Endothelial cell of umbilical vein (primary cell): ENCODE measurements around the gene ROCK2. TPM values are rescaled to one million over a fixed set of nuclear protein-coding genes. Genes with fewer than 3 reads are reported as not detected.

Experiments used
- BruUV-seq: library from RNA; stranded (reverse); fragments of 400-500 nt; replicated peaks from 2 replicates; lab custom pipeline; 2021; lab: Mats Ljungman, UMichigan
- CTCF ChIA-PET: fragments of 300-600, 350-600 bp; sonication (Branson Sonifier 250); formaldehyde crosslinking; loops from one replicate; lab custom pipeline; 2021; ENCODE audit warnings: antibody characterized with exemption, inconsistent platforms; lab: Charles Lee
- POLR2A ChIA-PET: fragments of 300-600, 350-600 bp; sonication (Branson Sonifier 250); formaldehyde crosslinking; loops from one replicate; lab custom pipeline; 2021; ENCODE audit warnings: antibody characterized with exemption, inconsistent platforms; lab: Charles Lee
- DNase-seq: peaks from one replicate; pipeline ENCODE4 v3.0.0-alpha.2; 2011; ENCODE audit warnings: low read depth, low spot score
- FAIRE-seq: peaks from 2 replicates; lab custom pipeline; 2011; peaks lifted over from hg19 to GRCh38; lab: Jason Lieb, UNC
- H2AFZ ChIP-seq: 2 replicates; pipeline ENCODE4 v1.6.0; 2012; ENCODE audit warnings: low read depth, low read length, control low read depth, inconsistent platforms
- H3K27ac ChIP-seq: 2 replicates; pipeline ENCODE4 v1.5.1; 2011; ENCODE audit warnings: low read depth, mild to moderate bottlenecking, control low read depth, low read length, moderate library complexity; ENCODE audit not compliant: insufficient read depth
- H3K27me3 ChIP-seq, 2 experiments: 2 replicates each; pipeline versions ENCODE4 v1.6.0 to v1.6.1; 2011; ENCODE audit warnings: low read length in 2 of 2, mixed read lengths in 1 of 2; ENCODE audit not compliant: control insufficient read depth in 2 of 2, insufficient read depth in 2 of 2
- H3K36me3 ChIP-seq, 2 experiments: 2 replicates in 1 of 2; 3 replicates in 1 of 2; pipeline ENCODE4 v1.5.1; 2011; ENCODE audit warnings: low read length in 2 of 2, mild to moderate bottlenecking in 1 of 2, moderate library complexity in 1 of 2; ENCODE audit not compliant: control insufficient read depth in 2 of 2, insufficient read depth in 2 of 2; ENCODE audit errors: extremely low read depth in 1 of 2
- H3K4me1 ChIP-seq: 3 replicates; pipeline ENCODE4 v1.5.1; 2011; ENCODE audit warnings: mild to moderate bottlenecking, low read length; ENCODE audit not compliant: control insufficient read depth, insufficient read depth; ENCODE audit errors: extremely low read depth
- H3K4me2 ChIP-seq: 2 replicates; pipeline ENCODE4 v1.6.1; 2011; ENCODE audit warnings: low read length, control low read depth, mixed read lengths; ENCODE audit not compliant: insufficient read depth
- H3K4me3 ChIP-seq, 3 experiments: fragments of 200-600 bp in 1 of 3; sonication (generic), shearing (Covaris generic) in 1 of 3; replicated peaks in 1 of 3; 2 replicates each; pipeline ENCODE4 v1.5.1; 2011 to 2016; ENCODE audit warnings: control low read depth in 3 of 3, low read length in 3 of 3, mild to moderate bottlenecking in 2 of 3, inconsistent platforms in 1 of 3, low read depth in 1 of 3, moderate library complexity in 1 of 3; ENCODE audit not compliant: insufficient read depth in 1 of 3
- H3K79me2 ChIP-seq: 2 replicates; pipeline ENCODE4 v1.6.0; 2012; ENCODE audit warnings: low read length, inconsistent platforms; ENCODE audit not compliant: control insufficient read depth, insufficient read depth
- H3K9ac ChIP-seq: replicated peaks from 2 replicates; pipeline ENCODE3; 2011; ENCODE audit warnings: low read length, control low read depth; ENCODE audit not compliant: insufficient read depth; ENCODE audit errors: extremely low read depth
- H3K9me1 ChIP-seq: replicated peaks from 3 replicates; pipeline ENCODE4 v1.6.0; 2011; ENCODE audit warnings: mild to moderate bottlenecking, low read length; ENCODE audit not compliant: control insufficient read depth, insufficient read depth; ENCODE audit errors: extremely low read depth
- H3K9me3 ChIP-seq: replicated peaks from 2 replicates; pipeline ENCODE4 v1.5.1; 2012; ENCODE audit warnings: low read length, inconsistent platforms; ENCODE audit not compliant: control insufficient read depth, insufficient read depth
- H4K20me1 ChIP-seq: replicated peaks from 2 replicates; pipeline ENCODE3; 2011; ENCODE audit warnings: mild to moderate bottlenecking, low read length; ENCODE audit not compliant: control insufficient read depth, insufficient read depth; ENCODE audit errors: extremely low read depth
- CTCF ChIP-seq, 2 donors: IDR thresholded peaks; 1 replicate in 1 of 2; 2 replicates in 1 of 2; pipeline ENCODE4 v1.5.1; 2011; ENCODE audit warnings: low read length in 2 of 2, mild to moderate bottlenecking in 2 of 2, moderate library complexity in 2 of 2, control low read depth in 1 of 2, inconsistent platforms in 1 of 2, low read depth in 1 of 2; ENCODE audit not compliant: insufficient read depth in 1 of 2; ENCODE audit errors: extremely low read depth in 1 of 2
- EZH2 ChIP-seq: IDR thresholded peaks from 2 replicates; pipeline ENCODE4 v1.6.1; 2012; ENCODE audit warnings: borderline replicate concordance, low read depth, mild to moderate bottlenecking, moderate library complexity, low read length, inconsistent platforms; ENCODE audit not compliant: severe bottlenecking
- FOS ChIP-seq: IDR thresholded peaks from 2 replicates; pipeline ENCODE4 v1.6.1; 2011; ENCODE audit warnings: mild to moderate bottlenecking, low read length, moderate library complexity, borderline replicate concordance; ENCODE audit not compliant: insufficient read depth
- GATA2 ChIP-seq: IDR thresholded peaks from 2 replicates; pipeline ENCODE4 v1.7.0; 2011; ENCODE audit warnings: low read depth, mild to moderate bottlenecking, moderate library complexity, mixed read lengths, low read length; ENCODE audit not compliant: insufficient read length, insufficient read depth
- JUN ChIP-seq: IDR thresholded peaks from 2 replicates; pipeline ENCODE4 v1.6.1; 2011; ENCODE audit warnings: borderline replicate concordance, low read depth; ENCODE audit not compliant: insufficient read length, insufficient read depth
- MYC ChIP-seq: IDR thresholded peaks from one replicate; pipeline ENCODE4 v1.6.1; 2011; ENCODE audit warnings: mild to moderate bottlenecking, low read depth, low read length
- POLR2A ChIP-seq: IDR thresholded peaks from 2 replicates; pipeline ENCODE4 v1.6.1; 2012; ENCODE audit warnings: low read depth, mild to moderate bottlenecking, control low read depth, low read length
- POLR2AphosphoS5 ChIP-seq: IDR thresholded peaks from 2 replicates; pipeline ENCODE4 v1.6.1; 2012; ENCODE audit warnings: low read depth, mild to moderate bottlenecking, control low read depth, low read length, moderate library complexity; ENCODE audit not compliant: insufficient read depth
- dilution Hi-C: fragments of 300-500 bp; cut with MboI; formaldehyde crosslinking; loops from one replicate; pipeline ENCODE4 v1.15.0; 2019; ENCODE audit warnings: low sequenced_read_pairs; ENCODE audit not compliant: extremely low pct_ligation_motif_present
- intact Hi-C: fragments of 100-400 bp; cut with micrococcal nuclease; formaldehyde crosslinking; loops from one replicate; pipeline ENCODE4 v1.10.0; 2022
- polyA plus RNA-seq, 4 experiments: library from polyadenylated mRNA; depleted of rRNA in 3 of 4; stranded (reverse) in 3 of 4; unstranded in 1 of 4; fragments of >200 nt; gene quantifications; 2 replicates each; pipeline versions ENCODE4 v1.2.1 to v1.2.3, GENCODE V29; 2011 to 2012; ENCODE audit warnings: missing spikeins in 1 of 4
- total RNA-seq: library from RNA; stranded (reverse); gene quantifications from 2 replicates; pipeline ENCODE4 v1.2.3, GENCODE V29; 2021
- TF ChIP-seq, protein P1 (sequence below): IDR thresholded peaks from 2 replicates; pipeline ENCODE4 v1.6.1; 2011; ENCODE audit not compliant: insufficient read depth, insufficient read length

ROCK2 gene
- total and polyA plus RNA-seq, 2 donors (not counting 3 experiments of a cell fraction or from before 2014, with no cell fraction given) = 5.2 to 56.5 TPM

DNA sequence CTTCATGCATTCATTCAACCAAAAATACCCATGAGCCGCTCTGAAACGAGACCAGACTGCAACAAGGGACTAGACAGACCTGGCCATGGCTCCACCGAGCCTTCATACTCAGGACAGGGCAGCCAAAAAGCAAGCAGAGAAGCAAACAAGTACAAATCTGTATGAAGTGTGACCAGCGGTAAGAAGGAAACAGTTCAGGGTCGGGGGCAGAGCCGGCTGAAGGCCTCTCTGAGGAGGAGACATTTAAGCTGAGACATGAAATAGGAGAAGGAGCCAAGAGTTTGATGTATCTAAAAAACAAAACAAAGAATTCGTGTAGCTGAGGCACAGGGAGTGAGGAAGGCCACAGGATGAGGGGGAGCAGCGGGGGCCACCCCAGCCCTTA is 210.5 kb downstream of the ROCK2 start:
- TF ChIP-seq POLR2A = no peak
- TF ChIP-seq, protein P1, sequence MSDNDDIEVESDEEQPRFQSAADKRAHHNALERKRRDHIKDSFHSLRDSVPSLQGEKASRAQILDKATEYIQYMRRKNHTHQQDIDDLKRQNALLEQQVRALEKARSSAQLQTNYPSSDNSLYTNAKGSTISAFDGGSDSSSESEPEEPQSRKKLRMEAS = no peak
- TF ChIP-seq FOS = no peak
- TF ChIP-seq EZH2 = no peak
- no peak for TF ChIP-seq CTCF (IDR thresholded peaks at IDR 0.05; ENCODE audit: extremely low read depth in 1 of 2, insufficient read depth in 1 of 2, low read depth in 1 of 2, low read length in 2 of 2)
- TF ChIP-seq MYC = no peak
- no peak for TF ChIP-seq POLR2AphosphoS5
- no peak for TF ChIP-seq GATA2
- no peak for TF ChIP-seq JUN
- intact Hi-C loops = loop anchor here (2.0 to 10.0 kb wide), 2 partner anchors 69 to 611 kb away; partner anchors contain the start of gene LPIN1
- BruUV-seq = no TSS peak

More for the DNA sequence above, 210.5 kb downstream of the ROCK2 start:
- Histone ChIP-seq H3K27me3 (peaks cover 7 to 8% of the 10 kb centered on the region in 2 experiments), H3K9ac (no peak overlapping the region), H3K4me1 (peaks cover 19% of the 10 kb centered on the region), H3K4me2 (no peak overlapping the region), H3K9me3 (no peaks in the 10 kb centered on the region), H3K4me3 (no peak overlapping the region), H4K20me1 (no peaks in the 10 kb centered on the region), H3K9me1 (no peaks in the 10 kb centered on the region), H3K79me2 (no peaks in the 10 kb centered on the region), H3K27ac (no peak overlapping the region), H2AFZ (no peak overlapping the region), H3K36me3 (no peaks in the 10 kb centered on the region)
- FAIRE-seq = no peak
- dilution Hi-C loops = no loop called here
- DNase-seq = no peak
- ChIA-PET CTCF (interaction anchor here (1.8 to 22.0 kb wide), 14 partner anchors 10 to 450 kb away, joined by 9 to 738 read pairs (median 24); partner anchors contain the start of gene E2F6), POLR2A (no interaction called here)
